Fibroblast of pulmonary artery (primary cell): Measurements from ENCODE around the gene BBS2.

Experiments
- DNase-seq: peaks from one replicate; pipeline ENCODE4 v3.0.0-alpha.2; 2010; ENCODE audit warnings: low read depth
- H3K4me3 ChIP-seq: replicated peaks from 2 replicates; pipeline ENCODE4 v1.5.1; 2011; ENCODE audit warnings: low read depth, mild to moderate bottlenecking, control low read depth, low read length, moderate library complexity
- CTCF ChIP-seq: IDR thresholded peaks from 2 replicates; pipeline ENCODE4 v1.5.1; 2011; ENCODE audit warnings: mild to moderate bottlenecking, control low read depth, low read length, inconsistent platforms; ENCODE audit errors: missing control alignments

Gene BBS2

GRCh38 chr16:56468800-56469199 lies 51.0 kb downstream of the BBS2 start:
- no peak for DNase-seq

GRCh38 chr16:56466344-56466743 lies 53.5 kb downstream of the BBS2 start:
- DNase-seq: no peak
- H3K4me3 ChIP-seq: no peak overlapping the region
- no peak for TF ChIP-seq CTCF

More at GRCh38 chr16:56468800-56469199, 51.0 kb downstream of the BBS2 start:
- H3K4me3 ChIP-seq: no peak overlapping the region
- TF ChIP-seq CTCF: no peak

DNA sequence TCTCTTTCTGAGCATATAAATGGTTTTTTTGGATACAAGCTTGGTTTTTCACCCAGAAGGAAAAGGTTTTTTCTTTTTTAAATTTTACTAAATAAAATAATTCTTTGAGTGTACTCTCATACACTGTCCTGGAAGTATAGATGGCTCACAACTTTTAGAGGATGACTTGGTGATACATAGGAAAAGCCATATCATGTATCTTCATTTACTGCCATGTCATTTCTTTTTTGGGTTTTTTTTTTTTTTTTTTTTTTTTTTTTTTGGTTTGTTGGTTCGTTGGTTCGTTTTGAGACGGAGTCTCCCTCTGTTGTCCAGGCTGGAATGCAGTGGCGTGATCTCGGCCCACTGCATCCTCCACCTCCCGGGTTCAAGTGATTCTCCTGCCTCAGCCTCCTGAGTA lies 56.7 kb downstream of the BBS2 start:
- TF ChIP-seq CTCF: no peak
- no peak overlapping the region for H3K4me3 ChIP-seq
- no peak for DNase-seq

GRCh38 chr16:56462064-56462796 lies 57.6 kb downstream of the BBS2 start:
- no peak for DNase-seq
- TF ChIP-seq CTCF: no peak
- H3K4me3 ChIP-seq: no peak overlapping the region

GRCh38 chr16:56460101-56460500 lies 59.7 kb downstream of the BBS2 start:
- no peak for TF ChIP-seq CTCF
- H3K4me3 ChIP-seq: no peak overlapping the region
- no peak for DNase-seq

GRCh38 chr16:56457927-56458470 lies 61.8 kb downstream of the BBS2 start:
- DNase-seq: no peak
- TF ChIP-seq CTCF: no peak
- H3K4me3 ChIP-seq: no peak overlapping the region
